Esophagus squamous epithelium (tissue), 4 donors: Measurements from ENCODE around the gene RUNX1.

Experiments used
- CTCF ChIP-seq, 6 experiments: fragments of 450-650 bp in 4 of 6; fragments of 200-600 bp in 2 of 6; sonication (generic) in 2 of 6; IDR thresholded peaks; one replicate each; pipeline ENCODE4 v1.5.1; 2016 to 2019; ENCODE audit warnings: antibody characterized with exemption in 6 of 6, mild to moderate bottlenecking in 4 of 6, moderate library complexity in 4 of 6
- POLR2A ChIP-seq, 4 donors: fragments of 450-650 bp; IDR thresholded peaks; one replicate each; pipeline ENCODE4 v1.6.1; 2017; ENCODE audit warnings: antibody characterized with exemption in 4 of 4, mild to moderate bottlenecking in 4 of 4, moderate library complexity in 3 of 4

DNA sequence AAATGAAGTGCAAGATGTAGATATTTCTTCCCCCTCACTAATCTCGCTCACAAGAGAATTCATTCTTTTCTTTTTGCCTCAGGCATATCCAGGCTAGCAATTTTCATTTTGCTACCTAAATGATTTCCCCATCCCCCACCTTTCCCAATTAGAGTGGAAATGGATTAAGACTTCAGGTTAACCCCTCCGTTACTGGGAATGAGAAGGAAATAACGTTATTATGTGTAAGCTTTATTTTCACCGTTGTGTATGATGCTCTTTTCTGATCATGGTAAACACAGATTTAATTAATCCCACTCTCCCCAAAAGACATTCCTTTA, 143.9 kb downstream of the RUNX1 start:
- TF ChIP-seq POLR2A (IDR thresholded peaks at IDR 0.05) (no peak), CTCF (IDR thresholded peaks at IDR 0.05) (no peak)
